GM12865 (cell line): ENCODE data around the gene C12orf42.

ENCODE experiments used
- DNase-seq: peaks from one replicate; pipeline ENCODE4 v3.0.0; 2010; ENCODE audit warnings: low read depth
- H3K4me3 ChIP-seq: 2 replicates; pipeline ENCODE4 v1.5.1; 2011; ENCODE audit warnings: mild to moderate bottlenecking, low read depth, low read length, control low read depth
- TF ChIP-seq, protein P1 (sequence below): IDR thresholded peaks from 2 replicates; pipeline ENCODE4 v1.5.1; 2011; ENCODE audit warnings: low read length, control low read depth, low read depth, inconsistent platforms; ENCODE audit not compliant: insufficient read depth; ENCODE audit errors: missing control alignments

C12orf42 gene

GRCh38 chr12:103348935-103349334 lies 146.8 kb downstream of the C12orf42 start:
- TF ChIP-seq, protein P1, sequence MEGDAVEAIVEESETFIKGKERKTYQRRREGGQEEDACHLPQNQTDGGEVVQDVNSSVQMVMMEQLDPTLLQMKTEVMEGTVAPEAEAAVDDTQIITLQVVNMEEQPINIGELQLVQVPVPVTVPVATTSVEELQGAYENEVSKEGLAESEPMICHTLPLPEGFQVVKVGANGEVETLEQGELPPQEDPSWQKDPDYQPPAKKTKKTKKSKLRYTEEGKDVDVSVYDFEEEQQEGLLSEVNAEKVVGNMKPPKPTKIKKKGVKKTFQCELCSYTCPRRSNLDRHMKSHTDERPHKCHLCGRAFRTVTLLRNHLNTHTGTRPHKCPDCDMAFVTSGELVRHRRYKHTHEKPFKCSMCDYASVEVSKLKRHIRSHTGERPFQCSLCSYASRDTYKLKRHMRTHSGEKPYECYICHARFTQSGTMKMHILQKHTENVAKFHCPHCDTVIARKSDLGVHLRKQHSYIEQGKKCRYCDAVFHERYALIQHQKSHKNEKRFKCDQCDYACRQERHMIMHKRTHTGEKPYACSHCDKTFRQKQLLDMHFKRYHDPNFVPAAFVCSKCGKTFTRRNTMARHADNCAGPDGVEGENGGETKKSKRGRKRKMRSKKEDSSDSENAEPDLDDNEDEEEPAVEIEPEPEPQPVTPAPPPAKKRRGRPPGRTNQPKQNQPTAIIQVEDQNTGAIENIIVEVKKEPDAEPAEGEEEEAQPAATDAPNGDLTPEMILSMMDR, result no peak
- no peak overlapping the region for H3K4me3 ChIP-seq
- peak; percentile 6 for DNase-seq

DNA sequence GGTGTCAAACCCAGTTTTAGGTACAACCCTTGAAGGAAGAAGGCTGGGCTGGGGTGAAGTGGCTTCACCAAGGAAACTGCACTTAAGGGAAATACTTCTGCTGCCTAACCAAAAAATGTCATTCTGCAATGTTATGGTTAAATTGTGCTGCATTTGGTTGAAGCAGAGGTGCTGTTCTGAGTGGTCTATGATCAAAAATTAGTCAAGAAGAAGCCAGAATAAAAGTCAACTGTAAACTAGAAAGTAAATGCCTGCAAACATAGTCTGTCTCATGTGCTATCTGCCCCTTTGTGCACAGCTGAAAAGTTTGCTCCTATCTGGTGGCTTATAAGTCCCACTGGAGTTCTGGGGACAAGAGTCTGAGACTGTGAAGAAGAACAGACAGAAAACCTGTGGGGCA lies 158.8 kb downstream of the C12orf42 start:
- H3K4me3 ChIP-seq, result no peak overlapping the region
- TF ChIP-seq, protein P1, result no peak
- no peak for DNase-seq

DNA sequence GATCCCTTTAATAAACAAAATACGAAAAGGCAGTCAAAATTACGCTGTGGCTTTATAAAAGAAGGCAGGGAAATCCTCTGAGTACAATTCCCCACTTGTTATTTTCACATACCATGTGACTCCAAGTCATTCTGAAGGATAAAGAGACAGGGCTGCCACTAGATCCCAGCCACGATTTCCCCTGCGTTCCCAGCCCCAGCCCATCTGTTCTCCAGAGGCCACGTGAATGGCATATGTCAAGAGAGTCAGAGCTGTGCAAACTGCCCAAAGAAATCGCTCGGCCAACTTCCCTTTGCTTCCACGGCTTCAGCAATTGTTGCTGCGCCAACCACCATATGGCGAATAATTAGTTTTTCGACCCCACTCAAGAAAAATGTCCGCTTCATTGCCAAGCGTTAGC lies 161.3 kb downstream of the C12orf42 start:
- TF ChIP-seq, protein P1, result no peak
- no peak for DNase-seq
- H3K4me3 ChIP-seq, result no peak overlapping the region

- DNase-seq, result no peak
- TF ChIP-seq, protein P1, result no peak
- no peak overlapping the region for H3K4me3 ChIP-seq
These were observed 162.1 kb downstream of the C12orf42 start for GRCh38 chr12:103333676-103334075.

- no peak for DNase-seq
- TF ChIP-seq, protein P1, result no peak
These were observed 164.1 kb downstream of the C12orf42 start for GRCh38 chr12:103331643-103332042.

DNA sequence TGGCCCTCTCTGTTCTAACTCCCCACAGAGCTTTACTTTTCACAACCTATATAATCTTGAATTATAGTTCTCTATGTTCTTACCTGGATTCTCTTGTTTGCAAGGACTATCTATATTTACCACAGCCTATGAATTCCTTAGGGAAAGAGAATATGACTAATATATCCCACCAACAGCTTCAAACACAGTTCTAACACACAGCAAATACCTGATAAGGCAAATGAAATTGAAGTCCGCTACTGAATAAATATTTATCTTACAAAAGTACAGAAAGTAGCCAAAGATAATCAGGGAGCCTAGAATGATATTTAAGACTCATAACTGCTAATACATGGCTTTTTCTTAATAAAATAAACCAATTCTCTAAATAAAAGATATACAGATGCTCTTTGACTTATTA lies 165.1 kb downstream of the C12orf42 start:
- TF ChIP-seq, protein P1, result no peak
- no peak for DNase-seq
- no peak overlapping the region for H3K4me3 ChIP-seq

More at GRCh38 chr12:103331643-103332042, 164.1 kb downstream of the C12orf42 start:
- H3K4me3 ChIP-seq, result no peak overlapping the region

DNA sequence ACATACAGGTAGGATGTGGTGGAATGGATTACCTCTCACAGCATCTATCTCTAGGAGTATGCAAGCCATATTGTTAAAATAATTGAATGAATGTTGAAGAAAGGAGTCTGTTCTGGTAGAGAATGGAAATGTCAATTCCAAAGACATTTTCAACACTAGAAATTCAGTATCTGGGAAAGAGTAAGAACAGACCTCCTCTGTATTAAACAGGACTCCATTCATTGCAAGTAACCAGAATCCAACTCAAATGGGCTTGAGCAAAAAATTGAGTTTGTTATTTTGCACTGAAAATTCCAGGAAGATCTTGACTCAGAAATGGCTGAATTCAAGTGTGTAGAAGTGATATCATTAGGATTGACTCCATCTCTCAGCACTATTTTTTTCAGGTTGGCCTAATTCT lies 168.1 kb downstream of the C12orf42 start:
- no peak overlapping the region for H3K4me3 ChIP-seq
- DNase-seq, result no peak
- TF ChIP-seq, protein P1, result no peak
